Fibroblast of skin of left quadriceps (primary cell): ENCODE measurements around the gene OR4A5.
"Not testable (repeated sequence)": the region's sequence is repeated elsewhere in the genome, so short reads cannot be mapped to it uniquely, and the experiment has no call there.

Experiments
- DNase-seq, 2 experiments: peaks; one replicate each; pipeline ENCODE4 v3.0.0-alpha.2; 2013; ENCODE audit warnings: low read depth in 2 of 2

Gene OR4A5

GRCh38 chr11:54706532-54706931 is at the start of gene OR4A5:
Gene OR4A5, plus strand, starts transcription at chr11:54706832. Its CDS starts 53 bp downstream, at chr11:54706885.
- not testable (repeated sequence) for DNase-seq

GRCh38 chr11:54720094-54720493 is 13.5 kb downstream of the OR4A5 start:
- not testable (repeated sequence) for DNase-seq
